ENCODE data around the gene GAD2. TPM values are rescaled to one million over a fixed set of nuclear protein-coding genes. Genes with fewer than 3 reads are reported as not detected.

Gene GAD2
- polyA plus RNA-seq, 1 of the 3 experiments (the other 2 are of a cell fraction): not detected

- CTCF ChIA-PET: no interaction called here
- 5% methylated on average over 4 of the region's 4 CpGs for WGBS (ENCODE audit: low lambda C conversion rate)
Observed at GRCh38 chr10:26327811-26328210, 111.2 kb downstream of the GAD2 start.

GRCh38 chr10:26331371-26331770, 114.8 kb downstream of the GAD2 start:
- DNase-seq: no peak
- Histone ChIP-seq H4K20me1 (ENCODE audit: insufficient read depth) (no peaks in the 10 kb centered on the region), H3K27me3 (ENCODE audit: insufficient read depth) (no peaks in the 10 kb centered on the region), H3K27ac (ENCODE audit: low read depth in 2 of 2, low read length in 1 of 2) (no peak overlapping the region), H3K9me3 (no peaks in the 10 kb centered on the region), H3K9me2 (no peaks in the 10 kb centered on the region), H3K4me1 (ENCODE audit: control insufficient read depth in 1 of 2, insufficient read depth in 2 of 2, low read depth in 1 of 2, low read length in 1 of 2) (peaks cover 0 to 3% of the 10 kb centered on the region in 2 experiments; a peak in 1 of 4 replicates), H2AFZ (ENCODE audit: low read depth) (no peak overlapping the region), H3K36me3 (replicated peaks in 1 of 2; ENCODE audit: control insufficient read depth in 1 of 2, insufficient read depth in 2 of 2, low read length in 1 of 2) (no peaks in the 10 kb centered on the region), H3K9ac (no peak overlapping the region), H3K4me3 (ENCODE audit: low read depth in 2 of 2, low read length in 1 of 2) (no peak overlapping the region), H3F3A (replicated peaks; ENCODE audit: insufficient read depth) (no peaks in the 10 kb centered on the region), H3K79me2 (ENCODE audit: insufficient read depth) (no peaks in the 10 kb centered on the region), H3K4me2 (no peak overlapping the region)
- CTCF ChIA-PET: no interaction called here
- POLR2A ChIA-PET: no interaction called here
- WGBS (ENCODE audit: low lambda C conversion rate): 5% methylated on average over 3 of the region's 3 CpGs
- TF ChIP-seq YY1 (IDR thresholded peaks at IDR 0.05; ENCODE audit: low read depth) (no peak), TAF1 (IDR thresholded peaks at IDR 0.05; ENCODE audit: borderline replicate concordance, low read depth, low read length) (no peak), GATA2 (CRISPR knock-in tag; IDR thresholded peaks at IDR 0.05) (no peak), NFIC (IDR thresholded peaks at IDR 0.05; ENCODE audit: borderline replicate concordance) (no peak), FOXM1 (IDR thresholded peaks at IDR 0.05; ENCODE audit: low read depth) (no peak), GABPA (IDR thresholded peaks at IDR 0.05; ENCODE audit: low read depth) (no peak), NRF1 (IDR thresholded peaks at IDR 0.05; ENCODE audit: low read depth, low read length) (no peak), TCF12 (IDR thresholded peaks at IDR 0.05) (no peak), EP300 (IDR thresholded peaks at IDR 0.05; ENCODE audit: borderline replicate concordance in 1 of 2, low read depth in 1 of 2, low read length in 1 of 2) (no peak), REST (IDR thresholded peaks at IDR 0.05; ENCODE audit: low read depth, low read length) (no peak), RXRA (IDR thresholded peaks at IDR 0.05; ENCODE audit: borderline replicate concordance, low read depth) (no peak), RCOR1 (IDR thresholded peaks at IDR 0.05; ENCODE audit: low read length) (no peak), USF1 (IDR thresholded peaks at IDR 0.05; ENCODE audit: borderline replicate concordance, low read depth) (no peak), IRF3 (IDR thresholded peaks at IDR 0.05; ENCODE audit: low read depth, low read length) (no peak), RAD21 (IDR thresholded peaks at IDR 0.05; ENCODE audit: low read length) (no peak), TEAD4 (IDR thresholded peaks at IDR 0.05; ENCODE audit: borderline replicate concordance, insufficient read depth) (no peak)

More at GRCh38 chr10:26327811-26328210, 111.2 kb downstream of the GAD2 start:
- Histone ChIP-seq H3K9me2 (no peaks in the 10 kb centered on the region), H3K4me1 (ENCODE audit: control insufficient read depth in 1 of 2, insufficient read depth in 2 of 2, low read depth in 1 of 2, low read length in 1 of 2) (no peaks in the 10 kb centered on the region), H3K27me3 (ENCODE audit: insufficient read depth) (no peaks in the 10 kb centered on the region), H3K79me2 (ENCODE audit: insufficient read depth) (no peaks in the 10 kb centered on the region), H4K20me1 (ENCODE audit: insufficient read depth) (no peaks in the 10 kb centered on the region), H3K9ac (no peak overlapping the region), H3K27ac (ENCODE audit: low read depth in 2 of 2, low read length in 1 of 2) (no peak overlapping the region), H3K4me3 (ENCODE audit: low read depth in 2 of 2, low read length in 1 of 2) (no peak overlapping the region), H3K4me2 (no peak overlapping the region), H3F3A (replicated peaks; ENCODE audit: insufficient read depth) (no peaks in the 10 kb centered on the region), H2AFZ (ENCODE audit: low read depth) (no peak overlapping the region), H3K36me3 (replicated peaks in 1 of 2; ENCODE audit: control insufficient read depth in 1 of 2, insufficient read depth in 2 of 2, low read length in 1 of 2) (no peaks in the 10 kb centered on the region), H3K9me3 (no peaks in the 10 kb centered on the region)
- POLR2A ChIA-PET: no interaction called here
- TF ChIP-seq USF1 (IDR thresholded peaks at IDR 0.05; ENCODE audit: borderline replicate concordance, low read depth) (no peak), EP300 (IDR thresholded peaks at IDR 0.05; ENCODE audit: borderline replicate concordance in 1 of 2, low read depth in 1 of 2, low read length in 1 of 2) (no peak), USF2 (IDR thresholded peaks at IDR 0.05; ENCODE audit: borderline replicate concordance, low read depth, low read length) (no peak)
- DNase-seq: no peak
